HuH-7 (cell line): ENCODE data around the gene SERPINB12.

Source experiments
- DNase-seq: peaks from one replicate; pipeline ENCODE4 v3.0.0; 2011; ENCODE audit warnings: low spot score

SERPINB12 gene

DNA sequence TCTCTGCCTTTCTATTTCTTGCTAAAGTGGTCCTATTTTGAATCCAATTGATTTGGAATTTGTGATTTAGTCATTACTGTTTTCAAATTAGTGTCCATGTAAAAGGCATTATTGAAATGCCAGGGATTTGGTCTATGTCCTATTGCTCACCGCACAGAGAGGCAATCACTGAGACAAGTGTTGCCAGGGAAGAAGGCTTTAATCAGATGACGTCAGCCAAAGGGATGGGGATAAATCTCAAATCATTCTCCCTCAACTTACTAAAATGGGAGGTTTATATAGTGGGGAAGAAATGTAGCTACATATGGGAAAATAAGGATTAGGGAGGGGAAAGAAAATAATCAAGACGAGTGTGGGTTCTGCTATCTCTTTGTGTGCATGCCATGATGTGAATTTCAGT lies 9.6 kb downstream of the SERPINB12 start:
- no peak for DNase-seq

GRCh38 chr18:63552581-63552980 lies 10.4 kb downstream of the SERPINB12 start:
- DNase-seq, result no peak

GRCh38 chr18:63553081-63553480 lies 10.9 kb downstream of the SERPINB12 start:
- no peak for DNase-seq

GRCh38 chr18:63559567-63560491 lies 17.7 kb downstream of the SERPINB12 start:
- no peak for DNase-seq

DNA sequence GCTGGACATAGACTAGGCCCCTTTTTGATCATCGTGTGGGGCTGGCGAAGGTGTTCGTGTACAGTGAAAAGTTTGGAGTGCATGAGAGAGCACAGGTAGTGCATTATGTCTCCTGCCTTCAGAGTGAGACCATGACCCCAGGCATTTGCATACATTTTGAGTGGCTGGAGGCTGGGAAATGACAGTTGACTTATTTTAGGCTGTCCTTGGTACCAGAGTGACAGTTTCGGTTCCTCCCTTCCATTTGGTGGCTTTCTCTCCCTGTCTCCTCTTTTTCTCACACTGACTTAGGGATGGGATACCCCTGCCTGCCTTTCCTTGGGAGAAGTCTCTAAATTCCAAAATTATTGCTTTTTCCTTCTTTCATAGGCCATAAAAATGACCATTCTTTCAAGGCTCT lies 20.1 kb downstream of the SERPINB12 start:
- DNase-seq, result no peak

GRCh38 chr18:63564021-63564420 lies 21.9 kb downstream of the SERPINB12 start:
- no peak for DNase-seq

DNA sequence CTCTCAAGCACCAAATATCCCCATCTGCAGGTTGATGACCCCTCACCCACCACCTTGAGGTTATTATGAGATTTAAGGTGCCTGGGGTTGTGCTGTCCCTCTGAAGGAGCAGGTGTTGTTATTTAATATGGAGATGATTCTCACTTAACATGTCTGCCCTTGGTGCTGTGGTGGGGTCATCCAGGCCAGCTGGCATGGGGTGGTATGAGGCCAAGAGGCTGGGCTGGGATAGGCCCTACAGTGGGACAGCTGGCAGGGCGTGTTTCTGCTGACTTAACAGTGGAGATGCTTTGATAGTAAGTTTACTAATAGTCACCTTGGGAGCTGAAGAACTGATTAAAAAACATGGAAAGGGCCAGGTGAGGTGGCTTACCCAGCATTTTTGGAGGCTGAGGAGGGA lies 22.4 kb downstream of the SERPINB12 start:
- no peak for DNase-seq

- no peak for DNase-seq
These were observed 25.1 kb downstream of the SERPINB12 start for GRCh38 chr18:63567276-63567675.

- DNase-seq, result no peak
These were observed 25.7 kb downstream of the SERPINB12 start for GRCh38 chr18:63567825-63568224.

- DNase-seq, result no peak
These were observed 28.6 kb downstream of the SERPINB12 start for GRCh38 chr18:63570721-63571120.

DNA sequence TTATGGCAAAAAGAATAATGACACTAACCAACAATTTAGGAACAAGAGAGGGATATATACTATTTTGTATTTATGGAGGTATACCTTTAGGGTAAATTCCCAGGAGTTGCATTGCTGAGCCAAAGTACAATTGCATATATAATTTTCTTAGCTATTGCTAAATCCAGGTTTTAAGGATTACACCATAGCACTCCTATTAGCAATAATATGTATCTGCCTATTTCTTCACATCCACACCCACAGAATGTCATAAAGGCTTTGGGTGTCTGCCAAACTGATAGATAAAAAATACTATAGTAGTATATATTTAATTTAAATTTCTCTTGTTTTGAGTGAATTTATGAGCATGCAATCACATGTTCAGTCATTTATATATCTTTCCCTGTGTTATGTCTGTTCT lies 33.5 kb downstream of the SERPINB12 start:
- DNase-seq, result no peak

DNA sequence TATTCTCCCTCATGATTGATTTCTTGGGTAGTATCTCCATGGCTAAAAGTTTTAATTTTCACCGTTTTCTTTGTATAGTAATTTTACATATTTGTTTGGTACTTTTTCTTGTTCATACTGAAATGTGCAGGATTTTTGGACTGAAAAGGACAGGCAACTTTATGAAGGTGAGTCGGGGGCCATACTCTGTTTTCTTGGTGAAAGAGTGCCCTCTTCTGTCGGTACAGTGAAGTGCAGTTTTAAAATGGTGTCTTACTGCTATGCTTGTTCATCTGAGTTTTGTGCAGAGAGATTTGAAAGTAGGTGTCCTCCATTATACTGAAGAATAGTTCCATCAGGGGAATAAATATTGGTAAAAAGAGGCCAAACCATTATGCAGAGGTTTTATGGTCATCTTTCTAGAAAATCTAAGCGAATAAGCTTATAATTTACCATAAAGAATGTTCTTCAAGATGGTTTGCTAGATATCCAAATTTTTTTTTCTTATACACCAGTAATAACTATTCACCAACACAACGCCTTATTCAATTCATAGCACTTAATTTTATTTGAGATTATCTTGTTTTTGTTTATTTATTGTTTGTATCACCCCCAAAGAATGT lies 36.3 kb downstream of the SERPINB12 start:
- peak; percentile 2 for DNase-seq

DNA sequence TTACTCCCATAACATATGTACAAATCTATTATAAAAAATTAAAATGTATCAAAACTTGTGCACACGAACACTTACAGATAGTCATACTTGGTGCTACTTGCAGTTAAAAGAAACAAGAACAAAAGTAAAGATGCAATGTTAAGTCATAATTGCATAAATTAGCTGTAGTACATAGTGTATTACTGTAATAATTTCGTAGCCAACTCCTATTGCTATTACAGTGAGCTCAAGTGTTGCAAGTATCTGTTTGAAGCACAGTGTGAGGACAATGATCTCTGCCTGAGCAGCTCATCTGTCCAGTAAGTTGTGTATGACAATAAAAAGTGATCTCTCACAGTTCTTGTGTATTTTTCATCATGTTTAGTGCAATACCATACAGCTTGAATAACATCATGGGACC lies 37.4 kb downstream of the SERPINB12 start:
- DNase-seq, result no peak

DNA sequence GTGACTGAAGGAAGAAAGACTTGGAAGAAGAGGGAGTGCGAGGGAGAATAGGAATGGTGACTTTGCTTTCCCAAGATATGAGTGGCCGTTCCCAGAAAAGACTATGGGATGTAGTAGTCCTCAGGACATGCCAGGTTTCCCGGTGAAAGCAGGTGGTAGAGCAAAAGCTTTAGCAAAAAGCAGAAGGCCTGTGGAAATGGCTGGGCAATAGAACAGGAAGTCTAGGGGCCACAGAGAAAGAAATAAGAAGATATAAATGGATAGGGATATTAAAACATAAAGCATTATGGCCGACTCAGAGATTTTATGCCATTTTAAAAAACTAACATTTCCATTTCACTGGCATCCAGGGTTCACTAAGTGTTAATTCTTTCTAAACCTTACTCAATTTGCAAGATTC lies 43.8 kb downstream of the SERPINB12 start:
- DNase-seq, result no peak

DNA sequence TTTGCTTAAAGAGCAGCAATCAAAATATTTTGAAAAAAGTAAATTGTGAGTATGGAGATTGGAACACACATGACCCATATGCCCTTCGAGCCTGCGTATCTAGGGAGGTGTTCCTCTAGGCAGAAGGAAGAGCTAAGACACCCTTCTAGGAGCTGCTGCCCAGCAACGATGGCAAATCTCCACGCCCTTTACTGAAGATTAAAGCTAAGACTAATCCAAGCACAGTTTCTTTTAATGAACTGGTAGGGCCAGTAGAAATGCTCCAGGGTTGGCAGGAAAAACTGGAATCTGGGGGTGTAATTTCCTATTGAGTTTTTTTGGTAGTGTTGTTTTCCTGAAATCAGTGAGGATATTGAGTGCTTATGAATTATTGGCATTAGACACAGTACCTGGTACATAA lies 44.3 kb downstream of the SERPINB12 start:
- DNase-seq, result no peak

GRCh38 chr18:63586966-63587365 lies 44.8 kb downstream of the SERPINB12 start, which contains the start of gene SERPINB13:
TSS of gene SERPINB13 (plus strand) at chr18:63587343. CDS start at chr18:63588668, 1,325 bp downstream.
- no peak for DNase-seq

- no peak for DNase-seq
These were observed 46.7 kb downstream of the SERPINB12 start for GRCh38 chr18:63588909-63589308.

DNA sequence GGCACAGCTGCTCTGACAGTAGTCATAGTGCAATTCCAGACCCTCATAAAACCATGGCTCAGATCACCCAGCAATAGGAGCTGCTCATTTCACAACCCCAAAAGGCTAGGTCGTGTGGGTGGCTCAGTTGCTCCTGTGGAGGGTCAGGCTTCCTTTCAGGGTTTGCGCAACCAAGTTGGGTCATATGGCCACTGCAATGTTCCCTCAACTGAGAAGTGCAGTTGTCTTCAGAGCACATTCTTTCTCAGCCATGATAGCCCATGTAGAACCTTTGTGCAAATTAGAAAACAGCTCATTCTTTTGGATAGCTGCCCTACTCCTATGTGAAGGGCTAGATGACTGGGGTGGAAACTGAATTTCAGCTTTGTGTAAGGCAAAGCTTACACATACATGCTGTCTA lies 48.2 kb downstream of the SERPINB12 start:
- DNase-seq, result no peak

GRCh38 chr18:63590966-63591695 lies 49.0 kb downstream of the SERPINB12 start:
- DNase-seq, result no peak

GRCh38 chr18:63591725-63592124 lies 49.6 kb downstream of the SERPINB12 start:
- no peak for DNase-seq

- no peak for DNase-seq
These were observed 50.3 kb downstream of the SERPINB12 start for GRCh38 chr18:63592471-63592870.

- no peak for DNase-seq
These were observed 54.8 kb downstream of the SERPINB12 start for GRCh38 chr18:63596964-63597363.

GRCh38 chr18:63603355-63603754 lies 61.2 kb downstream of the SERPINB12 start:
- no peak for DNase-seq
